SKM-1 treated with dmso at 0.1 percent for 144 hours (cell line): ENCODE results near the gene SC5D.

ENCODE experiments used
- DNase-seq: peaks from one replicate; lab custom pipeline; 2025; ENCODE audit not compliant: unreplicated experiment; lab: John Stamatoyannopoulos, UW

The SC5D gene

GRCh38 chr11:121328176-121328966 lies 35.8 kb downstream of the SC5D start:
- no peak for DNase-seq

- peak; percentile 2 for DNase-seq
Measured at GRCh38 chr11:121328967-121329679, 36.6 kb downstream of the SC5D start.

- no peak for DNase-seq
Measured at GRCh38 chr11:121329781-121330395, 37.3 kb downstream of the SC5D start.

- no peak for DNase-seq
Measured at GRCh38 chr11:121330614-121331435, 38.3 kb downstream of the SC5D start.

GRCh38 chr11:121334973-121335710 lies 42.6 kb downstream of the SC5D start:
- DNase-seq = no peak

- no peak for DNase-seq
Measured at GRCh38 chr11:121336279-121336937, 43.8 kb downstream of the SC5D start.

GRCh38 chr11:121337078-121337477 lies 44.5 kb downstream of the SC5D start:
- no peak for DNase-seq

- no peak for DNase-seq
Measured at GRCh38 chr11:121337740-121338272, 45.2 kb downstream of the SC5D start.

- no peak for DNase-seq
Measured at GRCh38 chr11:121338536-121338935, 46.0 kb downstream of the SC5D start.

- no peak for DNase-seq
Measured at GRCh38 chr11:121340032-121340580, 47.5 kb downstream of the SC5D start.

GRCh38 chr11:121341609-121342008 lies 49.0 kb downstream of the SC5D start:
- DNase-seq = no peak

GRCh38 chr11:121344824-121345223 lies 52.3 kb downstream of the SC5D start:
- DNase-seq = no peak

- no peak for DNase-seq
Measured at GRCh38 chr11:121347094-121347493, 54.5 kb downstream of the SC5D start.

GRCh38 chr11:121347813-121348212 lies 55.2 kb downstream of the SC5D start:
- no peak for DNase-seq

- DNase-seq = no peak
Measured at GRCh38 chr11:121348220-121348875, 55.8 kb downstream of the SC5D start.

GRCh38 chr11:121349790-121350189 lies 57.2 kb downstream of the SC5D start:
- no peak for DNase-seq

GRCh38 chr11:121350314-121351082 lies 57.9 kb downstream of the SC5D start:
- no peak for DNase-seq

- DNase-seq = no peak
Measured at GRCh38 chr11:121351083-121351630, 58.6 kb downstream of the SC5D start.
